HL-60 (cell line): Measurements from ENCODE around the gene LMBRD1.

Experiments
- DNase-seq, 2 experiments: peaks; one replicate each; pipeline ENCODE4 v3.0.0-alpha.2; 2010 to 2020; ENCODE audit warnings: low read depth in 1 of 2, low spot score in 1 of 2
- H3K27ac ChIP-seq: fragments of 250-450 bp; sonication (Bioruptor Pico); replicated peaks from 2 replicates; pipeline ENCODE4 v1.5.1; 2020; ENCODE audit warnings: mild to moderate bottlenecking, moderate library complexity
- H3K27me3 ChIP-seq: fragments of 250-450 bp; sonication (Bioruptor Pico); 2 replicates; pipeline ENCODE4 v1.5.1; 2021; ENCODE audit warnings: mild to moderate bottlenecking, moderate library complexity; ENCODE audit not compliant: insufficient read depth, poor library complexity, severe bottlenecking
- H3K4me3 ChIP-seq: replicated peaks from 2 replicates; pipeline ENCODE4 v1.5.1; 2011; ENCODE audit warnings: mild to moderate bottlenecking, control low read depth, low read length; ENCODE audit not compliant: insufficient read depth
- CTCF ChIP-seq: IDR thresholded peaks from one replicate; pipeline ENCODE4 v1.5.1; 2011; ENCODE audit warnings: low read length, control low read depth, inconsistent platforms; ENCODE audit not compliant: insufficient read depth
- GABPA ChIP-seq: IDR thresholded peaks from 2 replicates; pipeline ENCODE4 v1.6.1; 2012; ENCODE audit warnings: low read depth
- POLR2AphosphoS5 ChIP-seq: IDR thresholded peaks from 2 replicates; pipeline ENCODE4 v1.6.1; 2012; ENCODE audit warnings: low read depth
- SPI1 ChIP-seq: IDR thresholded peaks from 2 replicates; pipeline ENCODE4 v1.6.1; 2012; ENCODE audit warnings: low read depth, mild to moderate bottlenecking, borderline replicate concordance
- TF ChIP-seq, protein P1 (sequence below): IDR thresholded peaks from 2 replicates; pipeline ENCODE4 v1.6.1; 2012; ENCODE audit warnings: low read depth; ENCODE audit not compliant: insufficient replicate concordance

Gene LMBRD1

DNA sequence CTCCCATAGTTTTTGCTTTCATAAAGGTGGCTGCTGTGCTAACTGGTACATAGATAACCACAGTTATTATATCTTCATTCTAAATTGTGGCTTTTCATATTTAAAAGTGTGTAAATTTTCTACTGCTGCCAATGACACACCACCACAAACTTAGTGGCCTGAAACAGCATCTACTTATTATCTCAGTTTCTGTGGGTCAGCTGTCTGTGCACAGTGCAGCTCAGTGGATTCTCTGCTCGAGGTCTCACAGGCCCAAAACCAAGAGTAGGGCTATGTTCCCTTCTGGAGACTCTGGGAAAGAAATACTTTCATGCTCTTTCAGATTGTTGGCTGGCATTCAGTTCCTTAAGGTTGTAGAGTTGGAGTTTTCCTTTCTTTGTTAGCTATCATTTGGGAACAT is 90.1 kb downstream of the LMBRD1 start:
- Histone ChIP-seq H3K27me3 (no peaks in the 10 kb centered on the region), H3K27ac (no peak overlapping the region), H3K4me3 (no peak overlapping the region)
- no peak for DNase-seq
- TF ChIP-seq, protein P1, sequence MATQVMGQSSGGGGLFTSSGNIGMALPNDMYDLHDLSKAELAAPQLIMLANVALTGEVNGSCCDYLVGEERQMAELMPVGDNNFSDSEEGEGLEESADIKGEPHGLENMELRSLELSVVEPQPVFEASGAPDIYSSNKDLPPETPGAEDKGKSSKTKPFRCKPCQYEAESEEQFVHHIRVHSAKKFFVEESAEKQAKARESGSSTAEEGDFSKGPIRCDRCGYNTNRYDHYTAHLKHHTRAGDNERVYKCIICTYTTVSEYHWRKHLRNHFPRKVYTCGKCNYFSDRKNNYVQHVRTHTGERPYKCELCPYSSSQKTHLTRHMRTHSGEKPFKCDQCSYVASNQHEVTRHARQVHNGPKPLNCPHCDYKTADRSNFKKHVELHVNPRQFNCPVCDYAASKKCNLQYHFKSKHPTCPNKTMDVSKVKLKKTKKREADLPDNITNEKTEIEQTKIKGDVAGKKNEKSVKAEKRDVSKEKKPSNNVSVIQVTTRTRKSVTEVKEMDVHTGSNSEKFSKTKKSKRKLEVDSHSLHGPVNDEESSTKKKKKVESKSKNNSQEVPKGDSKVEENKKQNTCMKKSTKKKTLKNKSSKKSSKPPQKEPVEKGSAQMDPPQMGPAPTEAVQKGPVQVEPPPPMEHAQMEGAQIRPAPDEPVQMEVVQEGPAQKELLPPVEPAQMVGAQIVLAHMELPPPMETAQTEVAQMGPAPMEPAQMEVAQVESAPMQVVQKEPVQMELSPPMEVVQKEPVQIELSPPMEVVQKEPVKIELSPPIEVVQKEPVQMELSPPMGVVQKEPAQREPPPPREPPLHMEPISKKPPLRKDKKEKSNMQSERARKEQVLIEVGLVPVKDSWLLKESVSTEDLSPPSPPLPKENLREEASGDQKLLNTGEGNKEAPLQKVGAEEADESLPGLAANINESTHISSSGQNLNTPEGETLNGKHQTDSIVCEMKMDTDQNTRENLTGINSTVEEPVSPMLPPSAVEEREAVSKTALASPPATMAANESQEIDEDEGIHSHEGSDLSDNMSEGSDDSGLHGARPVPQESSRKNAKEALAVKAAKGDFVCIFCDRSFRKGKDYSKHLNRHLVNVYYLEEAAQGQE = no peak
- no peak for TF ChIP-seq POLR2AphosphoS5

DNA sequence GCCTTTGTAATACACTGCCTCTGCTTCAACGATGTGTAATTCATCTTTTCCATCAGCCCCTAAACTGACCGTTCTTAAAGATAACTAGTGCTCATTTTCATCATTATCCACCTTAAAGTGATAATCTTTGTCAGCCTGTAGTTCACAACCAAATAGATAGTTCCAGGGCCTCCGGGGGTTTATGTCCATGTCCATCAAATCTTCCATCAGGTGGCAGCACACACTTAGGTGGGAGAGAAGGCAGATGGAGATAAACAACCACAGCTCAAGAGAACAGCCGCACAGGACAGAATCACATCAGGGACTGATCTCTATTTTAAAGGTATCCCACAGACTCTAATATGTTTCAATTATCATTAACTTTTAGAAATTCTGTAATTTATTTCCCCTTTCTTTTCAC is 90.9 kb downstream of the LMBRD1 start:
- Histone ChIP-seq H3K27me3 (no peaks in the 10 kb centered on the region), H3K27ac (no peak overlapping the region), H3K4me3 (no peak overlapping the region)
- no peak for DNase-seq
- no peak for TF ChIP-seq CTCF
- TF ChIP-seq SPI1 = no peak
- no peak for TF ChIP-seq GABPA
- no peak for TF ChIP-seq POLR2AphosphoS5
- TF ChIP-seq, protein P1 = no peak

- no peak overlapping the region for H3K27ac ChIP-seq
- no peaks in the 10 kb centered on the region for H3K27me3 ChIP-seq
- no peak overlapping the region for H3K4me3 ChIP-seq
- no peak for DNase-seq
- no peak for TF ChIP-seq GABPA
- TF ChIP-seq, protein P1 = no peak
- no peak for TF ChIP-seq CTCF
- no peak for TF ChIP-seq POLR2AphosphoS5
- no peak for TF ChIP-seq SPI1
Measured at GRCh38 chr6:69704916-69705315, 91.9 kb downstream of the LMBRD1 start.

DNA sequence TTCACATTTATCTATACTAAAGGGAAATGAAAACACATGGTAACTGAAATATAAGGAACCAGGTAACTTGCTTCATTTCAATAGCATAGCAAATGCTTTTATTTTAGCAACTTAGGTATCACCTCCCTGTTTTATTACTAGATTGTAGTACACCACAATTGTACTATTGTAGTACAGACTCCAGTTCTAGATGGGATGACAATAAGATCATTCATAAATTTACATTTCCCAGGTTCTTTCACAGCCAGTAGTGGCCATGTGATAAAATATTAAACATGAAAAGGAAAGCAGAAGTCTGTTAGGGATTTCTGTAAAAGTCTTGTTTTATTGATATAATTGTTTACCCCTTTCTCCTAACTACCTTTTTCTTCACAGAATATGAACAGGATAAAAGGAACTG is 97.2 kb downstream of the LMBRD1 start:
- Histone ChIP-seq H3K4me3 (no peak overlapping the region), H3K27me3 (no peaks in the 10 kb centered on the region), H3K27ac (no peak overlapping the region)
- DNase-seq = no peak
- no peak for TF ChIP-seq CTCF
- no peak for TF ChIP-seq SPI1
- TF ChIP-seq, protein P1 = no peak
- no peak for TF ChIP-seq GABPA
- TF ChIP-seq POLR2AphosphoS5 = no peak
